GM12865 (cell line): ENCODE measurements around the gene SPATA31A3.
"Not testable (repeated sequence)": the region's sequence is repeated elsewhere in the genome, so short reads cannot be mapped to it uniquely, and the experiment has no call there.

Source experiments
- DNase-seq: peaks from one replicate; pipeline ENCODE4 v3.0.0; 2010; ENCODE audit warnings: low read depth
- H3K4me3 ChIP-seq: 2 replicates; pipeline ENCODE4 v1.5.1; 2011; ENCODE audit warnings: mild to moderate bottlenecking, low read depth, low read length, control low read depth

SPATA31A3 gene

GRCh38 chr9:66992450-66992849, at the start of gene SPATA31A3:
Gene SPATA31A3, minus strand, starts transcription at chr9:66992550. Its CDS starts 29 bp downstream, at chr9:66992521.
- not testable (repeated sequence) for H3K4me3 ChIP-seq, DNase-seq

GRCh38 chr9:66952576-66952975, 39.8 kb downstream of the SPATA31A3 start:
- DNase-seq, H3K4me3 ChIP-seq: not testable (repeated sequence)

DNA sequence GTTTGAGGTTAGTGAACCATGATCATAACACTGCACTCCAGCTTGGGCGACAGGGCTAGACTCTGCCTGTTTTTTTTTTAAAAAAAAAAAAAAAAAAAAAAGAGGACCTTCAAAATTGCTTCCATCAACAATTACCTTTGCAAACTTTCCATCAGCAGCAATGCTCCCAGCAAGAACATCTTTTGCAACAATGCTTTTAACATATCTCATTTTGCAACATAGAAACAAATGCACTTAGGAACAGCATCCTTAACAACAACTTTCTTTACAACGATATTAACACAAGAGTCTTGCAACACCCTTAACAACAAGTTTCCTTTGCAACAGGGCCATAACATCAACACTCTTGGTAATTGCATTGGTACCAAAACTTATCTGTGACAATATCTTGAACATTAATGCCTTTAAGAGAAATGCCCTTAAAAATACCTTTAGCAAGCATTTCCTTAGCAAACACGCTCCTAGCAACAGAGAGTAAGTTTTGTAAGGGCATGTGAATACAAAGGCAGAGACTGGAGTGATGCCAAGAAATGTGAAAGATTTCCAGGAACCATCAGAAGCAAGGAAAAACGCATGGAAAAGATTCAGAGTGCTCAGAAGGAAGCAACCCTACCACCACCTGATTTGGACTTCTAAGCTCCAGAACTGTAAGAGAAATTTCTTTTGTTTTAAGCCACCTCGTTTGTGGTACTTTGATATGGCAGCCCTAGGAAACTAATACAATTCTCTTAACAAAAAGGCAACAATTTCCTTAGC, 49.8 kb downstream of the SPATA31A3 start:
- H3K4me3 ChIP-seq, DNase-seq: not testable (repeated sequence)

DNA sequence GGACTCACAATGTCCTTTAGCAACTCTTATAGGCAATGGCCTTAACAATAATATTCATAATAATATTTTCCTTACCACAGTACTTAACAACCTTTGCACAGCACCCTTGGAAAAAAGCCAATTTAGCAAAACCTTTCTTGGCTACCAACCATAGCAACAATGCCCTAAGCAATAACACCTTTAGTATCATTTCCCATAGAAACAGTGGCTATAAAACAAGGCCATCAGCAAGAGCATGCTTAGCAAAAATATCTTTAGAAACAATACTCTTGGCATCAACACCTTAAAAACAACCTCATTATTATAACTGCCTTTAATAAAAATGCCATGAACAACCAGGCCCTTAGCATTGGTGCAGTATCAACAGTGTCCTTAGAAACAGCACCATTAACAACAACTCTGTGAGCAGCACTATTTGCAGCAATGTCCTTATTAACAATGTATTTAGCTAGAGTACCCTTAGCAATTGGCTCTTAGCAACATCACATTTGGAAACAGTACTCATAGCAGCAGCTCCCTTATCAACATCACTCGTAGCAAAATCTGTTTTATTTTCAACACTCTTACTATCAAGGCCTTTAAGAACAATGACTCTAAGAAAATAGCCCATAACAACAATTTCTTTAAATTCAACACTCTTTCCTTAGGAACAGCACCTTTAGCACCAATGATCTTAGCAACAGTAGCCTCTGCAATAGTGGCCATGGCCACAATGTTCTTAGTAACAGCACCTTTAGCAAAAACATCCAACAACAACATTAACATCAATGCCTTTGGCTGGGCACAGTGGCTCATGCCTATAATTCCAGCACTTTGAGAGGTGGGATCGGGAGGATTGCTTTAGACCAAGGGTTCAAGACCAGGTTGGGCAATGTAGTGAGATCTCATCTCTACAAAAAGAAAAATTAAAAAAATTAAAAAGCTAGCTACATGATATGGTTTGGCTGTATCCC, 52.2 kb downstream of the SPATA31A3 start:
- H3K4me3 ChIP-seq, DNase-seq: not testable (repeated sequence)

DNA sequence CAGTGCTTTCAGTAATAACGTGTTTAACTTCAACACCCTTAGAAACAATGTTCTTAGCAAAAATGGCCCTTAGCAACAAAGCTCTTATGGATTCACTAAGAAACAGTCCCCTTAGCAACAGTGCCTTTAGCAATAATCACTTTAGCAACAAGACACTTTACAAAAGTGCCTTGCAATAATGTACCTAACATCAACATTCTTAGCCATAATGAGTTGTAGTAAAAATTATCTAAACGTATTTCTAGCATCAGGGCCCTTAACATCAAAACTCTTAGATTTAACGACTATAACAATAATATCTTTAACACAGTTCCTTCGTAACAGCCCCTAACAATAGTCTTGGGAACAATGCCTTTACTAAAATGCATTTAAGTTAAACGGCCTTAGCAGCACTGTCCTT, 54.0 kb downstream of the SPATA31A3 start:
- not testable (repeated sequence) for DNase-seq

DNA sequence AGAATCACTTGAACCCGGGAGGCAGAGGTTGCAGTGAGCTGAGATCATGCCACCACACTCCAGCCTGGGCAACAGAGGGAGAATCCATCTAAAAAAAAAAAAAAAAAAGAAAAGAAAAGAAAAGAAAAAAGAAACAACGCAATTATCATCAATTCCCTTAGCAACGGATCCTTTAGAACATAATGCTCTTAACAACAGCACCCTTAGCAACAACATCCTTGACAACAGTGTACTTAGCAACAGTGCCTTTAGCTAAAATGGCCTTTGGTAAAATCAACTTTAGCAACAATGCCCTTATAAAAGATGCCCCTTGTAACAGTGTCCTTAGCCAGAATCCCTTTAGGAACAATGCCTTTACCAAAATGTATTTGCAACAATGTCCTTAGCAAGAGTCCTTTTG, 54.7 kb downstream of the SPATA31A3 start:
- DNase-seq, H3K4me3 ChIP-seq: not testable (repeated sequence)

More for the DNA sequence above, 54.0 kb downstream of the SPATA31A3 start:
- H3K4me3 ChIP-seq: not testable (repeated sequence)
